T-helper 22 cell (primary cell): ENCODE measurements around the gene ANKS1A.
"Not testable (repeated sequence)": the region's sequence is repeated elsewhere in the genome, so short reads cannot be mapped to it uniquely, and the experiment has no call there.

Experiments used
- DNase-seq: peaks from one replicate; pipeline ENCODE4 v3.0.0-alpha.2; 2020; ENCODE audit warnings: low read depth

Gene ANKS1A, protein sequence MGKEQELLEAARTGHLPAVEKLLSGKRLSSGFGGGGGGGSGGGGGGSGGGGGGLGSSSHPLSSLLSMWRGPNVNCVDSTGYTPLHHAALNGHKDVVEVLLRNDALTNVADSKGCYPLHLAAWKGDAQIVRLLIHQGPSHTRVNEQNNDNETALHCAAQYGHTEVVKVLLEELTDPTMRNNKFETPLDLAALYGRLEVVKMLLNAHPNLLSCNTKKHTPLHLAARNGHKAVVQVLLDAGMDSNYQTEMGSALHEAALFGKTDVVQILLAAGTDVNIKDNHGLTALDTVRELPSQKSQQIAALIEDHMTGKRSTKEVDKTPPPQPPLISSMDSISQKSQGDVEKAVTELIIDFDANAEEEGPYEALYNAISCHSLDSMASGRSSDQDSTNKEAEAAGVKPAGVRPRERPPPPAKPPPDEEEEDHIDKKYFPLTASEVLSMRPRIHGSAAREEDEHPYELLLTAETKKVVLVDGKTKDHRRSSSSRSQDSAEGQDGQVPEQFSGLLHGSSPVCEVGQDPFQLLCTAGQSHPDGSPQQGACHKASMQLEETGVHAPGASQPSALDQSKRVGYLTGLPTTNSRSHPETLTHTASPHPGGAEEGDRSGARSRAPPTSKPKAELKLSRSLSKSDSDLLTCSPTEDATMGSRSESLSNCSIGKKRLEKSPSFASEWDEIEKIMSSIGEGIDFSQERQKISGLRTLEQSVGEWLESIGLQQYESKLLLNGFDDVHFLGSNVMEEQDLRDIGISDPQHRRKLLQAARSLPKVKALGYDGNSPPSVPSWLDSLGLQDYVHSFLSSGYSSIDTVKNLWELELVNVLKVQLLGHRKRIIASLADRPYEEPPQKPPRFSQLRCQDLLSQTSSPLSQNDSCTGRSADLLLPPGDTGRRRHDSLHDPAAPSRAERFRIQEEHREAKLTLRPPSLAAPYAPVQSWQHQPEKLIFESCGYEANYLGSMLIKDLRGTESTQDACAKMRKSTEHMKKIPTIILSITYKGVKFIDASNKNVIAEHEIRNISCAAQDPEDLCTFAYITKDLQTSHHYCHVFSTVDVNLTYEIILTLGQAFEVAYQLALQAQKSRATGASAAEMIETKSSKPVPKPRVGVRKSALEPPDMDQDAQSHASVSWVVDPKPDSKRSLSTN

DNA sequence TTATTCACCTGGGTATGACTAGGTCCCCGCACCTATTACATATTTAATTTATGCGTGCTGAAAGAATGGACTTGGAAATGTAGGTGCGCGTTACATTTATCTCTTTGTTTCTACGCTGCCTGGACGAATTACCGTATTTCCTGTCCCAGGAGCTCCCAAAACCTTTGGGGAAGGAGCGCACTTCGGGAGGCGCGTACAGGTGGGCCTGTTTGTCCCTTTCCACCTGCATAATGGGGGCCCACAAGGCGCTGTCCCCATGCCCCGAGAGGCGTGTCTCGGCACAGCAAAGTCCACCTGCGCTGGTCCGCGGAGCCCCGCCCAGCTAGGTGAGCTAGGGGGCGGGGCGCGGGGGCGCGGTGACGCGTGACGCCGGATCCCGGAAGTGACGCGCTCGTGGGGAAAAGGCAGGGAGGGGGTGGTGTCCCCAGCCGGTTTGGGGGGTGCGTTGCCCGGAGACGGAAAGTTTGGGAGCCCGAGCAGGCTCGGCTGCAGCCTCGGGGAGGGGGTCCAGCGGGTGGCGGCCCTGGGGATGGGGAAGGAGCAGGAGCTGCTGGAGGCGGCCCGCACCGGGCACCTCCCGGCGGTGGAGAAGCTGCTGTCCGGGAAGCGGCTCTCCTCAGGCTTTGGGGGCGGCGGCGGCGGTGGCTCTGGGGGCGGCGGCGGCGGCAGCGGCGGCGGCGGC, at the start of gene ANKS1A:
Gene ANKS1A (plus strand): TSS at position 382 of the 682 bp plus-strand sequence. CDS start 148 bp downstream, at position 530.
- peak; percentile 85 for DNase-seq

DNA sequence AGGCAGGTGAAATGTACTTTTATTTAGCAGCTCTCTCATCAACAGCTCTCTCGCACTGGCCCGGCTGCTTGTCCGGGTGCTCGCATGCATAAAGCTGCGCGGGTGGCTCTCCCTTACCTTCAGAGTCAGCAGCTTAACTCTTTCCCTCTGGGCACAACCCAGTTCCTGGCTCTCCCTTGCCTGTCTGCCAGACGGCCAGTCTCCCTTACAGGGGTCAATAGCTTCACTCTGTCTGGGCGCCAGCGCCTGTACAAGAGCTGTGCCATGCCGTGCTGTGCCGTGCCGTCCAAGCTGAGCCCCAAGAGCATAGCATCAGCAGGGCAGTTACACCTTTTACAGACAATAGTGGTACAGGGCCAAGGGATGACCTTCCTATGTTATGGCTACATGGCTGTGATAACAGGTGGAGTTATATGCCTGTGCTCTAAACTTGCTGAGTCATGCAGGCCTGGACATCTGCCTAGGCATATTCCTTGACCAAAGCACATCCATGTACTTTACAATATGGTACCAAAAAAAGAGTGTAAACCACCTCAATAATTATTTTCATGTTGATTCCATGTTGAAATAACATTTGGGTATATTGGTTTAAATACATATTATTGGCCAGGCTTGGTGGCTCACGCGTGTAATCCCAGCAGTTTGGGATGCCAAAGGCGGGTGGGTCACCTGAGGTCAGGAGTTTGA, 49.2 kb upstream of the ANKS1A start:
- DNase-seq, result no peak

DNA sequence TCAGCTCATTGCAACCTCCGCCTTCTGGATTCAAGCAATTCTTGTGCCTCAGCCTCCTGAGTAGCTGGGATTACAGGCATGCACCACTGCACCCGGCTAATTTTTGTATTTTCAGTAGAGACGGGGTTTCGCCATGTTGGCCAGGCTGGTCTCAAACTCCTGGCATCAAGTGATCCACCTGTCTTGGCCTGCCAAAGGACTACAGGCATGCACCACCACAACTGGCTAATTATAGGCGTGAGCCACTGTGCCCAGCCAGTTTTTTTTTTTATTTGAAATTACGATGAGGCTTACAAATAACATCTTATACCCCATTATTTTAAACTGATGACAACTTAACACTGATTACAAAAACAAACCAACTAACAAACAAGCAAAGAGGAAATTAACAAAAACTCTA, 40.0 kb upstream of the ANKS1A start:
- not testable (repeated sequence) for DNase-seq

DNA sequence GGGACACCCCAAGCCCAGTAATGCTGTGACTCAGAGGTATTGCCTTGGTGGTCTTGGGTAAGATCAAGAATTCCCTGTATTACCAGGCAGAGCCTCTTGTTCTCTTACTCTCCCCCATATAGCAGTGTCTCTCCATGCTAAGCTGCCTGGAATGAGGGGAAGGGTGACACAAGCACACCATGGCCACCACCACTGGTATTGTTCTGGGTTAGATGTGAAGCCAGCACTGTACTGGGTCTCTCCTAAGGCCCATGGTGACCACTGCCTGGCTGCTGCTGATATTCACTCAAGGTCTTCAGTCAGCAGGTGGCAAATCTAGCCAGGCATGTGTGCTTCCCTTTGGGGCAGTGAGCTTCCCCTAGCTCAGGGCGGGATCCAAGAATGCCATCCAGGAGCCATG, 37.7 kb upstream of the ANKS1A start:
- no peak for DNase-seq

DNA sequence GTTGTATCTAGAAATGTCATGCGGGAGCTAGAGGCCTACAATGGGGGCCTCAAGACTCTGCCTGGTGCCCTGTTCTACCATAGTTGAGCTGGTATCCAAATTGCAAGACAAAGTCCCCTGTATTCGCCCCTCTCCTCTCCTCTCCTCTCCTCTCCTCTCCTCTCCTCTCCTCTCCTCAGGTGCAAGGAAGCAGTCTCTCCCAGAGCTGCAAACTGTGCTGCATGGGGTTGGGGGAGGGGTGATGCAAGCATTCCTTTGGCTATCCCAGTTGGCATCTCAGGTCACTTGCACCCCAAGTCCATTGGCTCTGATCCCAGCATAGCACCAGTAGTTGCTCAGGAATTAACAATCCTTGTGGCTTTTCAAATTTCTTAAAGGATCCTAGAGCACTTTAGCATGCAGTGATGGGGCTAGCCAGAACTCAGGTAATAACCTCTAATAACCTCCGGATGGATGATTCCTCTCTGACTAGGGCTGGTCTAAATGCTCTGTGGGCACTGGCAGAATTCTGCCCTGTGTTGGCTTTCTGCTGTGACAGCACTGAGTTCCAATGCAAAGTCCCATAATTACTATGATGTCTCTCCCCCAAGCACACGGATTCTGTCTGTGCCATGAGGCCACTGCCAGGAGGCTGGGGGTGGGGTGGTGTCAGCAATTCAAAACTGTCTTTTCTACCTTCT, 36.5 kb upstream of the ANKS1A start:
- DNase-seq, result no peak

DNA sequence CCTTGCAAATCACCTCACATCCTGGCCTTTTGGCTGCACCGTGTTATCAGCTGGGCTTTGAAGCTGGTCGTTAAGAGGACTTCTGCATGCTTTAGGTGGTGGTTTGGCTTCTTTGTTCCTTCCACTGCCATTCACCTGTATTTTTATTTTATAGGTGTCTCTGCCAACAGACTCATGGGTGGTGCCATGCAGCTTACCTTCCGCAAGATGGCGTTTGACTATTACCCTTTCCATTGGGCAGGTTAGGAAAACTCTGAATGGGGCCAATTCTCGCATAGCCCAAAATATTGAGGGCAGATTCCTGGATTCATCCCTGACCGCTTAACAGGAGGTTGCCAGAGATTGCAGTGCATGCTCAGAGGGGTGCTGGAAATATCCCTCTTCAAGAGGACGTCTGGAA, 33.6 kb upstream of the ANKS1A start:
- DNase-seq, result no peak

DNA sequence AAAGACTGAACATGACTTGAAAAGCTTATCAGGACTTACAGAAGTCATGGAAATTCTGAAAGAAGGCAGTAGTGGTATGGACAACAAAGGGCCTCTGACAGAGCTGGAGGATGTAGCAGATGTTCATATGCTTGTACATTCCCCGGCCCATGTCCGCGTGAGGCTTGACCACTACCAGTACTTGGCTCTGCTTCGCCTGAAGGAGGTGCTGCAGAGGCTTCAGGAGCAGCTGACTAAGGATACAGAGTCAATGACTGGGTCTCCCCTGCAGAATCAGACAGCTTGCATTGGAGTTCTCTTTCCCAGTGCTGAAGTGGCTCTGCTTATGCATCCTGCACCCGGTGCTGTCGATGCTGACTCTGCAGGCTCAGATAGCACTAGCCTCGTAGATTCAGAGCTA, 30.4 kb upstream of the ANKS1A start:
- DNase-seq, result no peak

DNA sequence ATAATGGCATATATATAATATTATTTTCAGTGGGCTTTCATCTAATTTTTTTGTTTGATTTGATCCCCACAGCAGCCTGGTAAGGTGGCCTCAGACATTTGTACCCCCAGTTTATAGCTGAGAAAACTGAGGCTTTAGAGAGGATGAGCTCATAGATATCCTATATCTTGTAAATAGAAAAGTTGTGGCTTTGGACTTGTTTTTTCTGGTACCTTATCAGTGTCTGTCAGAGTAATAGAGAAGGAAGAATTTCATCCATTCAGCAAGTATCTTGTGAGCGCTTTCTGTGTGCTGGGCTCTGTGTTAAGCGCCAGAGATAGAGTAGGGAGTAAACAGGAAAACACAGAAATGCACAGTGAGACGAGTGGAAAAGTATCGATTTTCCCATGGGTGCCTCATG, 29.1 kb upstream of the ANKS1A start:
- DNase-seq, result no peak

DNA sequence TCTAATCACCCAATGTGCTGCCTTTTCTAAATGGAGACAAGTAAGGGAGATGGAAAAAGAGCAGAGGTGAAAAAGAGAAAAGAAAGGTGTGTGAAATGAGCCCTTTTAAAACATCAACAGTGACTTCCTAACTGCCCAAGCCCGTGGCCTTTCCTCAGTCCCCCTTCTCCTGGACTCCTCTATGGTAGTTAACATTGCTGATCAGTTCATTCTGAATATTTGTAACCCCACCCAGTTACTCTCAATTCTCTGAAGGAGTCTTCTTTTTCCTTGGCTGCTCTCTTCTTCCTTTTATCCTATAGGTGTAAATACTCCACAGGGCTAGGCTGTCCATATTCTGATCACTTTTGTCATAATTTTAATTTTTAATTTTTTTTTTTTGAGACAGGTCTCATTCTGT, 28.3 kb upstream of the ANKS1A start:
- no peak for DNase-seq

DNA sequence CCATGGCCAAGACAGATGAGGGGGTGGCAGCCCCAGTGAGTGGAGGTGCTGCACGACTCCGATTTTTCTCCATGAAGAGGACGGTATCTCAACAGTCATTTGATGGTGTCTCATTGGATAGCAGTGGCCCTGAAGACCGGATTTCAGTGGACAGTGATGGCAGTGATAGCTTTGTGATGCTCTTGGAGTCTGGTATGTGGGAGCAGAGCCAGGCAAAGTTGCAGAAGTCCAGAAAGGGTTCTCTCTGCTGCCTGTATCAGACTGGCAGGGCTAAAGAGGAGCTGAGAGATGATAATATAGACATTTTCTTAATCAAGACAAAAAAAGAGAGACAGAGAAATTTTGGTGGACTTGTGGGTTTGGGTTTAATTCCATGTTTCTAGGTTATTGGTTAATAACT, 25.0 kb upstream of the ANKS1A start:
- DNase-seq, result no peak

DNA sequence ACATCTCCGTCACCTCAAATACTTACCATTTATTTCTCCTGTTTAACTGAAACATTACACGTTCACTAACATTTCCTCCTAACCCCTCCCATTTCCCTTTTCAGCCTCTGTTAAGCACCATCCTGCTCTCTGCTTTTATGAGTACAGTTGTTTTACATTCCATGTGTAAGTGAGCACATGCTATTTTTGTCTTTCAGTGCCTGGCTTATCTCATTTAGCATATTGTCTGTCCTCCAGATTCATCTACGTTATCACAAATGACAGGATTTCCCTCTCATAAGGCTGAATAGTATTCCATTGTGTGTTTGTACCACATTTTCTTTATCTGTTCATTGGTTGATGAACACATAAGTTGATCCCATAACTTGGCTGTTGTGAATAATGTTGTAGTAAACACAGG, 23.9 kb upstream of the ANKS1A start:
- no peak for DNase-seq

DNA sequence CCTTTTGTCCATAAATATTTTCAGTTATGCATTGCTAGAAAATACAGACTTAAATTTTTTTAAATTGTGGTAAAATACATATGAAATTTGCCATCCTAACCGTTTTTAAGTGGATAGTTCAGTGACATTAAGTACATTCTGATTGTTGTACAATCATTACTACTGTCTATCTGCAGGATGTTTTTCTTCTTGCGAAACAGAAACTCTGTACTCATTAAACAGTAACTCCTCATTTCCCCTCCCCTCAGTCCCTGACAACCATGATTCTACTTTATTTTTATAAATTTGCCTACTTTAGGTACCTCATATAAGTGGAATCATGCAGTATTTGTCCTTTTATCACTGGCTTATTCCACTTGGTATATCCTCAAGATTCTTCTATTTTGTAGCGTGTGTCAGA, 22.5 kb upstream of the ANKS1A start:
- DNase-seq, result no peak

DNA sequence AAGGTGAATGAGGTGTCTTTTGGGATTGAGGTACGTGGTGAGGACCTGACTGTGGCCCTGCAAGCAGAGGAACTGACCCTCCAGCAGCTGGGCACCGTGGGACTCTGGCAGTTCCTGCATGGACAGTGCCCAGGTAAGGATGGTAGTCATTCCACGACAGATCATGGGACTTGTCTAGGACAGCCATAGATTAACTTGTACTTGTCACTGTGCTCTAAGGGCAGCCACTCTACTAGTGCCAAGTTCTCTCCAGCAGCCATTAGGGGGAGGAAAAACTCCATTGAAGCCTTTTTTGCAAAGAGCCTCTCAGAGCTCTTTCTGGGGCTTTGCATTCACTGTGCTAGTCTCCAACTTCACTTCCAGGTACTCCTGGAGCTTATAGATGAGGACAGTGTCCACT, 21.6 kb upstream of the ANKS1A start:
- DNase-seq, result no peak

DNA sequence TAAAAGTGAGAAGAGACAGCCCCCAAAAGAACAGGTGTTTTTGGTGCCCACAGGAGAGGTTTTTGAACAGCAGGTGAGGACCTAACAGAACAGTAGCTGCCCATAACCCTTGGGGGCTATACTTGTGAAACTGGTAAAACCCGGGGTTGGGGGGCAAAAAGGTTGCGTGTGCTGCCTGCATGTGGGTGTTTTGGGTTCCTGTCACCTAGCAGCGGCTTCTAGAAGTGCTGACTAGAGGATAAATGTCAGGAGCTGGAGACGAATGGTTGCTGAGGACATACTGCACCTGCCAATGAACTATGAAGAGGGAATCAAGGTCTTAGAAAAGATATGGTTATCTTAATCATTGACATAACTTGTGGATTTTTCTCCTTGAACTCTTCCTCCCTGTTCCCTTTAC, 17.2 kb upstream of the ANKS1A start:
- DNase-seq, result no peak

DNA sequence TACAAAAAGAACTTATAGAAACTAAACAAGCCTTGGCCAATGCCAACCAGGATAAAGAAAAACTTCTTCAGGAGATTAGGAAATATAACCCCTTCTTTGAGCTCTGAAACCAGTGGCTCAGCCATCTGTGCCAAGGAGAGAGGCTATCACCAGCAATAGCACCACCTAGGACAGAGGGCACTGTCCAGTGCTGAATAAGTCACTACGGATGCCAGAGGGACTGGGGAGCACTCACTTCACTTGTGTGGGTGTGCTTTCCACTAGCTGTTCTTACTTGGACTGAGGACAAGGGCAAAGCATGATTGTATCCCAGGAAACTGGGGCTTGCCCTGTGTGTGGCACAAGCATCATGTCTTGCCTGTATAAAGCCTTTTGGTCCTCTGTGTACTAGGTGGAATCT, 16.7 kb upstream of the ANKS1A start:
- no peak for DNase-seq

DNA sequence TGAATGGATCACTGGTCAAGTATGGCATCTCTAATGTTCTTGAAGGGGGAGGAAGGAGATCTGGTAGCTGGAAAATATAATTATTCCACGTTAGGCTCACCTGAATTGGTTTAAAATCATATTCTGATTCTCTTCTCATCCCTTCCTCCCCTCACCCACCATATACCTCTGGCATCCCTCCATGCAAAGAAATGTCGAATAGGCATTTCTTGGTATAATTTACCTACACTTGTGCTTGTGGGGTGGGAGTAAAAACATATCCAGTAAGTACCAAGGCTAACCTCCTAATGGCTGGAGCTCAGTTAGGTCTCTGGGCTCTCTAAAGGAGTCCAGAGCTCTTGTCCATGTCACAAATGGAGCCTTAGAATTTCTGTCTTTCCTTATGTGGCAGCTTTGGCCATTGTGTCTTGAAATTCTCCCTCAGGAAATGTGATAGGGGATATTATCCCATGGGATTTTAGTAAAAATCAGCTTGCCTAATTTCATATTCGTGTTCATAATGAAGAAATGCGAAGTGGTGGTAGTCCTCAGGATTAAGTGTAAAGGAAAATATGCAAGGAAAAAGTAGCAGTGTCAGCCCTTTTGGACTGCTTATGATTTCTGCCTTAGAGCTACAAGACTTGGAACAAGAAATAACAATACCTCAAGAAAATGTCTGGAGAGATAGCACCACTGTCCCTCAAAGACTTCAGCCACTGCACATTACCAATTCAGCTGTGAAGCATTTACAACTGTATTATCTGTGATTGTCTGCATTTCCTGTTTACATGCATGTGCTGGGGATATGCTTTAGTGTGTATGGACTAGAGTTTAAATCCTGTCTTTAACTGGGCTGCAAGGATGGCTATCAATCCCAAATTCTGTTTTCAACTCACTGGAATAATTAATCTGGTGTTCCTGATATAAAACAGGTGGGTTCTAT, 13.5 kb upstream of the ANKS1A start:
- no peak for DNase-seq

DNA sequence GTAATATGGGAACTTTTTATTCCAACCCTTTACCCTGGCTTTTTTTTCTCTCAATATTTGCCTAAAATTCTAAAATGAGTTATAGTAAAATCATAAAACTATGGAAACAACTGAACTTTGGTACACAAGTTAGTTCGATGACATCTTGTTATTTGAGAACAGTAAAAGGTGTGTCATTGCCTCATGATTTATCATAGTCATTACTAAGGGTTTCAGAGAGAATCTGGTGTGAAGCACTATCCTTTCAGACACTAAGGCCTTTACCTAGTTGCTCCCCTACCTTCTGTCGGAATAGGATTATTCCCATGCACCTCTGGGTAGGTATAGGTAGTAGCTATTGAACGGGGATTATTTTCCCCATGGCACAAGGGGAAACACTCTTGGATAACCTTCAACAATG, 12.6 kb upstream of the ANKS1A start:
- no peak for DNase-seq

DNA sequence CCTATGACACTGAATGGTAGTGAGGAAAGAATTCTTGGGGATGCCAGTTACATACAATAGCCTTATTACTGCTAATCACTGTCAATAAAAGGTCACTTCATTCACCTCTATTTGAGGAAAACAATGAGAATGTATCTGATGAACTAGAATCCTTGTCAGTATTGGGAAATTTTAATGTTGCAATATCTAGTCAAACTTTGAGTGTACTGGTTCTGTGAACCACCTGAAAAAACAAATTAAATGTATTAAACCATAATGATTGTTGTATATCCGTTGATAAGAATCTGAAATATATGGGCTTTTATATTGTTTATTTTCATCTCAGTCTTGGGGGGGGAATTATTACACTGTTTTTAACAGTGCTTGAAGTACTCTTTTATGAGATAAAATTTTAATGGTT, 11.8 kb upstream of the ANKS1A start:
- DNase-seq, result no peak

DNA sequence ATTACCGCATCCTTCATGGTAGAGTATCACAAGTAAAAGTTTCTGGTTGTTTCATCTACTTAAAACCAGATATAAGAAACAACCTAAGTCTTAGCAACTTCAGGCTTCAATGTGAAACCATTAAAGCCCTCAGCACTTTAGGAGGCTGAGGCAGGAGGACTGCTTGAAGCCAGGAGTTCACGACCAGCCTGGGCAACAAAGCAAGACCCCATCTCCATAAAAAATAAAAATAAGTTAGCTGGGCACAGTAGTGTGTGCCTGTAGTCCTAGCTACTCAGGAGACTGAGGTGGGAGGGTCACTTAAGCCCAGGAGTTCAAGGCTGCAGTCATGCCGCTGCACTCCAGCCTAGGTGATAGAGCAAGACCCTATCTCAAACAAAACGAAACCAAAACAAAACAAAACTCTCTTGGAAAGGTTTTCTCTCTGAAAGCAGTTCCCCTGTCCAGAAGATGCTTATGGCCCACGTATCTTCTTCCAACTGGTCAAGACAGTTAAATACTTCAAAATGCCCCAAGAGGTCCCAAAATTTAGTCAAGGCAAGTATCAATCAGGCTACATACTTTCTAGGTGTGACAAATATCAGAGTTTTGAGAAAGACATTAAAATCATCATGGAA, 11.1 kb upstream of the ANKS1A start:
- no peak for DNase-seq
